Measurements from ENCODE around the gene MUSK. TPM values are rescaled to one million over a fixed set of nuclear protein-coding genes. Genes with fewer than 3 reads are reported as not detected.
"Not testable (repeated sequence)": the region's sequence is repeated elsewhere in the genome, so short reads cannot be mapped to it uniquely, and the experiment has no call there.

The MUSK gene
- total RNA-seq, 1 donor from 2014 or later = not detected

DNA sequence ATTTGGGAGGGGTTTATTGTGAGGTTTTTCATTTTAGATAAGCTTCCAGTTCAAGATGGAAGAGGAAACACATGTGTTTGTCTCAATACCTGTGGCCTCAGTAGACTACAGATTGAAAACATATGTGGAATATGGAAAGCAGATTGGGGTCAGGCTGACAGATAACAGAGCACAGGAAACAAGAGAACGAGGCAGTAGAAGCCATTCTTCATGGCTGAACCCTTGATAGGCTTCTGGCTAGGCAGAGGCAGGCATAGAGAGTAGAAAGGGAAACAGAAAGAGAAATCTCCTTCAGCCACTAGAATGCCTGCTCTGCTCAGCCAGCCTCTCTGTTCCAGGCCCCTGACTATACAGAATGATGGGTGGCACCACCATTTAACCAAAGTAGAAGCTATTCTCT lies 152.5 kb downstream of the MUSK start:
- DNase-seq (ENCODE audit: extremely low spot score, unreplicated experiment) = no peak
- H3K36me3 Mint-ChIP-seq (ENCODE audit: unreplicated experiment) = peaks cover 2% of the 10 kb centered on the region
- TF ChIP-seq, protein P1, sequence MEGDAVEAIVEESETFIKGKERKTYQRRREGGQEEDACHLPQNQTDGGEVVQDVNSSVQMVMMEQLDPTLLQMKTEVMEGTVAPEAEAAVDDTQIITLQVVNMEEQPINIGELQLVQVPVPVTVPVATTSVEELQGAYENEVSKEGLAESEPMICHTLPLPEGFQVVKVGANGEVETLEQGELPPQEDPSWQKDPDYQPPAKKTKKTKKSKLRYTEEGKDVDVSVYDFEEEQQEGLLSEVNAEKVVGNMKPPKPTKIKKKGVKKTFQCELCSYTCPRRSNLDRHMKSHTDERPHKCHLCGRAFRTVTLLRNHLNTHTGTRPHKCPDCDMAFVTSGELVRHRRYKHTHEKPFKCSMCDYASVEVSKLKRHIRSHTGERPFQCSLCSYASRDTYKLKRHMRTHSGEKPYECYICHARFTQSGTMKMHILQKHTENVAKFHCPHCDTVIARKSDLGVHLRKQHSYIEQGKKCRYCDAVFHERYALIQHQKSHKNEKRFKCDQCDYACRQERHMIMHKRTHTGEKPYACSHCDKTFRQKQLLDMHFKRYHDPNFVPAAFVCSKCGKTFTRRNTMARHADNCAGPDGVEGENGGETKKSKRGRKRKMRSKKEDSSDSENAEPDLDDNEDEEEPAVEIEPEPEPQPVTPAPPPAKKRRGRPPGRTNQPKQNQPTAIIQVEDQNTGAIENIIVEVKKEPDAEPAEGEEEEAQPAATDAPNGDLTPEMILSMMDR (IDR thresholded peaks at IDR 0.05) = no peak
- no peak overlapping the region for H3K4me3 Mint-ChIP-seq (ENCODE audit: unreplicated experiment)
- peaks cover 7% of the 10 kb centered on the region for H3K4me1 Mint-ChIP-seq (ENCODE audit: unreplicated experiment)
- no peaks in the 10 kb centered on the region for H3K27me3 Mint-ChIP-seq (ENCODE audit: unreplicated experiment)
- H3K9me3 Mint-ChIP-seq (ENCODE audit: unreplicated experiment) = peaks cover 7% of the 10 kb centered on the region
- H3K27ac Mint-ChIP-seq (ENCODE audit: unreplicated experiment) = no peak overlapping the region

DNA sequence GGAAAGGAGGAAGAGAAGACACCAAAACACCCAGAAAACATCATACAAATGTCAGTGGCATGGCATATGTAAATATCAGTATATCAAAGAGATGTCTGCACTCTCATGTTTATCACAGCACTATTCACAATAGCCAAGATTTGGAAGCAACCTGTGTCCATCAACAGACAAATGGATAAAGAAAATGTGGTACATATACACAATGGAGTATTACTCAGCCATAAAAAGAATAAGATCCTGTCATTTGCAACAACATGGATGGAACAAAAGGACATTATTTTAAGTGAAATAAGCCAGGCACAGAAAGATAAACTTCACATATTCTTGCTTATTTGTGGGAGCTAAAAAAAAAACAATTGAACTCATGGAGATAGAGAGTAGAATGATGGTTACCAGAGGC lies 156.5 kb downstream of the MUSK start:
- H3K9me3 Mint-ChIP-seq (ENCODE audit: unreplicated experiment) = peaks cover 11% of the 10 kb centered on the region
- H3K4me1 Mint-ChIP-seq (ENCODE audit: unreplicated experiment); H3K36me3 Mint-ChIP-seq (ENCODE audit: unreplicated experiment); H3K27me3 Mint-ChIP-seq (ENCODE audit: unreplicated experiment); DNase-seq (ENCODE audit: extremely low spot score, unreplicated experiment); H3K4me3 Mint-ChIP-seq (ENCODE audit: unreplicated experiment); H3K27ac Mint-ChIP-seq (ENCODE audit: unreplicated experiment): not testable (repeated sequence)

DNA sequence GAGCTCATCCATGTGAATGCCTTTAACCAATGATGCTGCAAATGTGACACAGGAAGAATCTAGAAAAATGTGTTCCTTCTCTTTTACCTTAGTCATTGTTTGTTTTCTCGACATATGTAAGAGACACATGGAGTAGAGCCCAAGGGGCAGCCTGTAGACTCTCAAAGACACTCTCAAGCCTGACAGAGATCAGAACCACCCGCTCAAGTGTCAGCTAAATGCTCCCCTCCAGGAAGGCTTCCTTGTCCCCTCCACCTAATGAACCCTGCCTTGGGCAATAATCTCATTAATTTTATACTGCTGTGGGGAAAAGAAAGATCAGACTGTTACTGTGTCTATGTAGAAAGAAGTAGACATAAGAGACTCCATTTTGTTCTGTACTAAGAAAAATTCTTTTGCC lies 157.4 kb downstream of the MUSK start:
- H3K36me3 Mint-ChIP-seq (ENCODE audit: unreplicated experiment) = peaks cover 6% of the 10 kb centered on the region
- TF ChIP-seq, protein P1 (IDR thresholded peaks at IDR 0.05) = no peak
- no peak overlapping the region for H3K4me3 Mint-ChIP-seq (ENCODE audit: unreplicated experiment)
- DNase-seq (ENCODE audit: extremely low spot score, unreplicated experiment) = no peak
- H3K4me1 Mint-ChIP-seq (ENCODE audit: unreplicated experiment) = peaks cover 9% of the 10 kb centered on the region
- no peaks in the 10 kb centered on the region for H3K27me3 Mint-ChIP-seq (ENCODE audit: unreplicated experiment)
- no peak overlapping the region for H3K27ac Mint-ChIP-seq (ENCODE audit: unreplicated experiment)
- H3K9me3 Mint-ChIP-seq (ENCODE audit: unreplicated experiment) = peaks cover 11% of the 10 kb centered on the region

DNA sequence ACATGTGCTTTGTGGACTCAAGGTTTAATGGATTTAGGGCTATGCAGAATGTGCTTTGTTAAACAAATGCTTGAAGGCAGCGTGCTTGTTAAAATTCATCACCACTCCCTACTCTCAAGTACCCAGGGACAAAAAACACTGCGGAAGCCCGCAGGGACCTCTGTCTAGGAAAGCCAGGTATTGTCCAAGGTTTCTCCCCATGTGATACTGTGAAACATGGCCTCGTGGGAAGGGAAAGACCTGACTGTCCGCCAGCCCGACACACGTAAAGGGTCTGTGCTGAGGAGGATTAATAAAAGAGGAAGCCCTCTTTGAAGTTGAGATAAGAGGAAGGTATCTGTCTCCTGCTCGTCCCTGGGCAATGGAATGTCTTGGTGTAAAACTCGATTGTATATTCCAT lies 157.8 kb downstream of the MUSK start:
- H3K27ac Mint-ChIP-seq (ENCODE audit: unreplicated experiment); H3K36me3 Mint-ChIP-seq (ENCODE audit: unreplicated experiment): not testable (repeated sequence)

DNA sequence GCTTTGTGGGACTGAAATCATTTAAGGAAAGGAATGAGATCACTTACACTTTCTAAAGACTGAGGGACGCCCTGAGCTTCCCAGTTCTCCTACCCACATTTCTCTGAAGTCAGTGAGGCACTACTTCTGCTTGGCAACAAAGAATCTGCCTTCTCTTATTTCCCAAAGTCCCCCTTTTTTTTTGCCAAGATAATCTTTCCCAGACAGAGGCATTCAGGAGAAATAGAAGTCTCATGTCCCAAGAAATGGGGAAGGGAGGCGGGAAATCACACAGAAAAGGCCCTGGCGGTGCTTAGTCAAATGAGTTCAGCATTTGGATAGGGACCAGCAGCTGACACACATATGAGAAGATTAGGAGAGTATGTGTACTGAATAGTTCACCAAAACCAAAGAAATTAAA lies 159.7 kb downstream of the MUSK start:
- peaks cover 6% of the 10 kb centered on the region for H3K36me3 Mint-ChIP-seq (ENCODE audit: unreplicated experiment)
- TF ChIP-seq, protein P1 (IDR thresholded peaks at IDR 0.05) = no peak
- DNase-seq (ENCODE audit: extremely low spot score, unreplicated experiment) = no peak
- H3K4me3 Mint-ChIP-seq (ENCODE audit: unreplicated experiment) = no peak overlapping the region
- no peak overlapping the region for H3K27ac Mint-ChIP-seq (ENCODE audit: unreplicated experiment)
- peaks cover 11% of the 10 kb centered on the region for H3K9me3 Mint-ChIP-seq (ENCODE audit: unreplicated experiment)
- peaks cover 17% of the 10 kb centered on the region for H3K4me1 Mint-ChIP-seq (ENCODE audit: unreplicated experiment)
- no peaks in the 10 kb centered on the region for H3K27me3 Mint-ChIP-seq (ENCODE audit: unreplicated experiment)

More for the DNA sequence above, 157.8 kb downstream of the MUSK start:
- peaks cover 11% of the 10 kb centered on the region for H3K9me3 Mint-ChIP-seq (ENCODE audit: unreplicated experiment)
- not testable (repeated sequence) for H3K27me3 Mint-ChIP-seq (ENCODE audit: unreplicated experiment); DNase-seq (ENCODE audit: extremely low spot score, unreplicated experiment); H3K4me3 Mint-ChIP-seq (ENCODE audit: unreplicated experiment); H3K4me1 Mint-ChIP-seq (ENCODE audit: unreplicated experiment)

DNA sequence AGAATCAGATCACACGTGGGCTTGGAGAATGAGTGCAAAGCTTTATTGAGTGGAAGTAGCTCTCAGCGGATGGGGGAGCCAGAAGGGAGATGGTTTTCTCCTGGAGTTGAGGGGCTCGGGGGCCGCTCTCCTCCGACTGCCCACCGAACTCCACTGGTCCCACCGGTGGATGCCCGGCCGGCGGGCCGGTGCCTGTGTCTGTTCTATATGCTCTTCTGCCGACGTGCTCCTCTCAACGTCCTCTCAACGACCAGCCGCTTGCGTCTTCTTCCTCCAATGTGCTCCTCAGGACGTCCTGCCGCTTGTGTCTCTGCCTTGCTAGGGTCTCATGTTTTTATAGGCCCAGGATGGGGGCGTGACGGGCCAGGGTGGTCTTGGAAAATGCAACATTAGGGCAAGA lies 161.9 kb downstream of the MUSK start:
- no peak overlapping the region for H3K4me3 Mint-ChIP-seq (ENCODE audit: unreplicated experiment)
- TF ChIP-seq, protein P1 (IDR thresholded peaks at IDR 0.05) = no peak
- no peaks in the 10 kb centered on the region for H3K27me3 Mint-ChIP-seq (ENCODE audit: unreplicated experiment)
- H3K27ac Mint-ChIP-seq (ENCODE audit: unreplicated experiment) = no peak overlapping the region
- H3K9me3 Mint-ChIP-seq (ENCODE audit: unreplicated experiment) = peaks cover 4% of the 10 kb centered on the region
- no peak for DNase-seq (ENCODE audit: extremely low spot score, unreplicated experiment)
- H3K36me3 Mint-ChIP-seq (ENCODE audit: unreplicated experiment) = peaks cover 4% of the 10 kb centered on the region
- H3K4me1 Mint-ChIP-seq (ENCODE audit: unreplicated experiment) = peaks cover 28% of the 10 kb centered on the region

Data from osteocyte (in vitro differentiated cells).